GM19240 (cell line): ENCODE results near the gene TMPRSS2.
"Not testable (repeated sequence)": the region's sequence is repeated elsewhere in the genome, so short reads cannot be mapped to it uniquely, and the experiment has no call there.

Experiments
- DNase-seq: peaks from one replicate; pipeline ENCODE4 v3.0.0; 2011; ENCODE audit warnings: low spot score; ENCODE audit not compliant: insufficient read length

Gene TMPRSS2

DNA sequence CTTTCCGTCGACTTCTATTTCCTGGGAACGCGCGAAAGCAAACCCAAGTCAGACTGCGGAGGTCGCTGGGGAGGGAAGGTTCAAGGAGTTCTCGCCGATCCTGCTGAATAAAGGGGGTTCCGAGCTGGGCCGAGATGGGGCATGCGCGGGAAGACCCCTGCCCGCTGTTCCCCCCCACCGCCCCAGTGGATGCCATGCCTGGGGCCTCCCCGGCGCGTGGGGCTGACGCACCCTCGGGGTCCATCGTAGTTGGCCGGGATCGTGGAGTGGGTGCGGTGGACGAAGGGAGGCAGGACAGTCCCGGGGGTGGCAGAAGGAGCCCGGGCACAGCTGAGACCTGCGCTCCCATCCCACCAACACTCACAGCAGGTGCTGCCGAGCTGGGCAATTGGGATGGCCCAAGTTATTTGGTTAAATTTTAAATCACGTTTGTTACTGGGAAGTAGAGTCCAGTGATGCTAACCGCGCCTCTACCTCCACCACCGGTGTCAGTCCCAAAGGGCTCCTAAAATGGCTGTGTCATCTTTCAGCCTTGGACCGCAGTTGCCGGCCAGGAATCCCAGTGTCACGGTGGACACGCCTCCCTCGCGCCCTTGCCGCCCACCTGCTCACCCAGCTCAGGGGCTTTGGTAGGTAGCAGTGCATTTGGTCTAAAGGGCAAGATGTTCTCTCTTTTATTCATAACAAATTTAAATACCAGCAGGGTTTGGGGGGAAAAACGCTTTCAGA lies 81.1 kb downstream of the TMPRSS2 start:
- DNase-seq: no peak

- DNase-seq: peak; percentile 83
These were observed 81.8 kb downstream of the TMPRSS2 start, which contains the start of gene MX1 for GRCh38 chr21:41425954-41426675. TSS of gene MX1 (plus strand) at chr21:41426239. CDS start at chr21:41432071, 5,832 bp downstream.

GRCh38 chr21:41425588-41425953 lies 82.4 kb downstream of the TMPRSS2 start:
- no peak for DNase-seq

DNA sequence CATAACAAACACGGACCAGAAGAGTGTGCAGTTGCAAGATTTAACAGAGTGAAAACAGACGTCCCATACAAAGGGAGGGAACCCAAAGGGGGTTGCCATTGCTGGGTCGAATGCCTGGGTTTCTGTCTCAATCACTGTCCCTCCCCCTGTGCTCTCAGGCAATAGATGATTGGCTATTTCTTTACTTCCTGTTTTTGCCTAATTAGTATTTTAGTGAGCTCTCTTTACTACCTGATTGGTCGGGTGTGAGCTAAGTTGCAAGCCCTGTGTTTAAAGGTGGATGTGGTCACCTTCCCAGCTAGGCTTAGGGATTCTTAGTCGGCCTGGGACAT lies 84.7 kb downstream of the TMPRSS2 start:
- DNase-seq: not testable (repeated sequence)

- no peak for DNase-seq
These were observed 85.2 kb downstream of the TMPRSS2 start for GRCh38 chr21:41422546-41423304.

GRCh38 chr21:41420998-41421397 lies 87.0 kb downstream of the TMPRSS2 start:
- DNase-seq: not testable (repeated sequence)

GRCh38 chr21:41419921-41420862 lies 87.8 kb downstream of the TMPRSS2 start:
- no peak for DNase-seq

DNA sequence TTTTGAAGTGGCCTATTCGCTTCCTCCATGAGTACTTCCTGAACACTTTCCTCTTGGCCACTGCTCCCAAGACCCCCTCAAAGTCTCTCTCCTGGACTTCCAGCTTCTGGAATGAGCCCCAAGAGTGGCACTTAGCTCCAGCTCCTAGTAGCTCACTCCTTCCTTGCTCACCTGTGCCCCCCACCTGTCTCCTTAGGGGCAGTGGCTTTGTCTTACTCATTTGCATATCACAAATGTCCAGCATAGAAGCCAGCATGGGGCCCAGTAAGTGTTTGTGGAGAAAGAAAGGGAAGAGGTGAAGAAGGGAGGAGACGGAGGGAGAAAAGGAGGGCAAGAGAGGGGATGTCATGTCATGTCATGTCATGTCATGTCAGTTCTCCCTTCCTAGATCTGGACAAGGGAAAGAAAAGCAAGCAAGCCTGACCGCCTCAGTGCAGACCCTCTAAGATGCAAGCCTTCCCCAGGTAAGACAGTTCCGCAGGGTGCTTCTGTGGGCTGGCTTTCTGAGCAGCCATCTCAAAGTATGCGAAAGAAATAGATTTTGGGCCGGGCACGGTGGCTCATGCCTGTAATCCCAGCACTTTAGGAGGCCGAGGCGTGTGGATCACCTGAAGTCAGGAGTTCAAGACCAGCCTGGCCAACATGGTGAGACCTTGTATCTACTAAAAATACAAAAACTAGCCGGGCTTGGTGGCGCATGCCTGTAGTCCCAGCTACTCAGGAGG lies 88.8 kb downstream of the TMPRSS2 start:
- no peak for DNase-seq

- DNase-seq: no peak
These were observed 89.6 kb downstream of the TMPRSS2 start for GRCh38 chr21:41418393-41418792.

- DNase-seq: not testable (repeated sequence)
These were observed 90.5 kb downstream of the TMPRSS2 start for GRCh38 chr21:41417505-41417904.
